Myocyte (in vitro differentiated cells): ENCODE data around the gene KIAA1328. TPM values are rescaled to one million over a fixed set of nuclear protein-coding genes. Genes with fewer than 3 reads are reported as not detected.
"Not testable (repeated sequence)": the region's sequence is repeated elsewhere in the genome, so short reads cannot be mapped to it uniquely, and the experiment has no call there.

Source experiments
- DNase-seq: peaks from one replicate; pipeline ENCODE4 v3.0.0-alpha.2; 2012; ENCODE audit warnings: low read depth
- total RNA-seq: library from RNA; depleted of rRNA; stranded (reverse); fragments of >200 nt; gene quantifications from 2 replicates; pipeline ENCODE4 v1.2.3, GENCODE V29; 2014

KIAA1328 gene
- total RNA-seq, 1 donor from 2014 or later = 4.5 TPM

DNA sequence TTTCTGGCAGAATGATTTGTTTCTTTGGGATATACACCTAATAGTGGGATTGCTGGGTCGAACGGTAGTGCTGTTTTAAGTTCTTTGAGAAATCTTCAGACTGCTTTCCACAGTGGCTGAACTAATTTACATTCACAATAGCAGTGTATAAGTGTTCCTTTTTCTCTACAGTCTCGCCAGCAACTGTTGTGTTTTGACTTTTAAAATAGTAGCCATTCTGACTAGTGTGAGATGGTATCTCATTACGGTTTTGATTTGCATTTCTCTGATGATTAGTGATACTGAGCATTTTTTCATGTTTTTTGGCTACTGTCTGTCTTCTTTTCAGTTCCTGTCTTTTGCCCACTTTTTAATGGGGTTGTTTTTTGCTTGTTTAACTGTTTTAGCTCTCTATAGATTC is 306.2 kb downstream of the KIAA1328 start:
- DNase-seq = no peak

DNA sequence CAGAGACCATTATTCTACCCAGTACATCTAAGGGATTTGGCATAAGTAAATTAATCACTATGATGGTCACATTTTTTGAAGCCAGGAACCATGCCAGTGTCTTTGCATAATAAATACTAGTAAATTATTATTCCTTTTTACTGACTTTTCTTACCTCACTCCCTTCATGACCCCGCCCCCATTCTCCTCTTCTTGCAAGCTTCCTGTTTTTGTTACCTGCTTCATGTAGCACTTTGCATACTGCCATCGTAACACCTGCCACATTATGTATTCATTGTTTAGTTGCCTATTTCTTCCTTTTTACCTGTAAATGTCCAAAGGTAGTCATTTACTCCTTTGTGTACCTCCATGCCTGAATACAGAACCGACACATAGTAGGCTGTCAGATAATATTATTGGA is 309.5 kb downstream of the KIAA1328 start:
- DNase-seq = no peak

DNA sequence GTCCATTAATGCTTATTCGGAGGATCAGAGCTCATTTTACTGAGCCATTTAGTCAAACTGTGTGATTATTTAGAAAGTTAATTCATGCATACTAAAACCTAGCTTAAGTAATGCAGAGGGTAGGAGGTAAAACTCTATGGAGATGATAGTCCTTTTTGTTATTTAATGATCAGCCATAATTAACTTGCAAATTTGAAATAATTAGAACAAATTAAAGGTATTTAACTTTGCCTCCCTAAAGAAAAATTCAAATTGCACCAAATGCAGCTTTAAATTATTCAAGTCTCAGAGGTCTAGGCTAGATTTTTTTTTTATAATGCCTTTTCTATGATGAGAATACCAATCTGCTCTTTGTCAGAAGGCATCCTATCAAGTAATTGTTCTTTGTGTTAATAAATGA is 310.9 kb downstream of the KIAA1328 start:
- no peak for DNase-seq

DNA sequence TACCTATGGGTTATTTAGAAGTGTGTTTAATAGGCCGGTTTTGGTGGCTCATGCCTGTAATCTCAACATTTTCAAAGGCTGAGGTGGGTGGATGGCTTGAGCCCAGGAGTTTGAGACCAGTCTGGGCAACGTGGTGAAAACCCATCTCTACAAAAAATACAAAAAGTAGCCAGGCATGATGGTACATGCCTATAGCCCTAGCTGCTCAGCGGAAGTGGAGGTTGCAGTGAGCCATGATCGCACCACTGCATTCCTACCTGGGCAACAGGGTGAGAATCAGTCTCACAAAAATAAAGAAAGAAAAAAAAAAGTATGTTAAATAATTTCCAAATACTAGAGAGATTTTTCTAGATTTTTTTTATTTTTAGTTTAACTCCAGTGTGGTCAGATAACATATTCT is 316.0 kb downstream of the KIAA1328 start:
- DNase-seq = no peak

DNA sequence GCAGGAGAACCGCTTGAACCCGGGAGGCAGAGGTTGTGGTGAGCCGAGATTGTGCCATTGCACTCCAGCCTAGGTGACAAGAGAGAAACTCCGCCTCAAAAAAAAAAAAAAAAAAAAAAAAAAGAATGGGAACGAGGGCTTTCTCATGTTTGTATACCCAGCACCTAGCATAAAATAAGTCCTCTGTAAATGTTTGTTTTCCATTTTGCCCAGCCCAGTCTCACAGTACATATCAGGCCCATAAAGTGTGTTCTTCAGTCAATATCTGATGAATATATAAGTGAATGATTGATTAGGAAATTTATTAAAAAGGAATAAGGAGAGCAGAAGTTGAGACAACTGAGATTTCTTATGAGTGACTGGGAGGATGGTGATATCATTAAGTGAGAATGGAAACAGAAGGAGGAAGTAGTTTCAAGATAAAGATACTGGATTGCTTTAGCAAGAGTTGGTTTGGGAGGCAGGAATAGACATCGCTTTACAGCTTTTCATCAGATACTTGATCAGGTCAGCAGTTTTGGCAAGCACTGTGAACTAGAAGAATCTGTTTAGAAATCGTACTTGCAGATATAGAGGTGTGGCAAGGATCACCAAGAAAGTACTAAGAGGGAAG is 327.5 kb downstream of the KIAA1328 start:
- no peak for DNase-seq

DNA sequence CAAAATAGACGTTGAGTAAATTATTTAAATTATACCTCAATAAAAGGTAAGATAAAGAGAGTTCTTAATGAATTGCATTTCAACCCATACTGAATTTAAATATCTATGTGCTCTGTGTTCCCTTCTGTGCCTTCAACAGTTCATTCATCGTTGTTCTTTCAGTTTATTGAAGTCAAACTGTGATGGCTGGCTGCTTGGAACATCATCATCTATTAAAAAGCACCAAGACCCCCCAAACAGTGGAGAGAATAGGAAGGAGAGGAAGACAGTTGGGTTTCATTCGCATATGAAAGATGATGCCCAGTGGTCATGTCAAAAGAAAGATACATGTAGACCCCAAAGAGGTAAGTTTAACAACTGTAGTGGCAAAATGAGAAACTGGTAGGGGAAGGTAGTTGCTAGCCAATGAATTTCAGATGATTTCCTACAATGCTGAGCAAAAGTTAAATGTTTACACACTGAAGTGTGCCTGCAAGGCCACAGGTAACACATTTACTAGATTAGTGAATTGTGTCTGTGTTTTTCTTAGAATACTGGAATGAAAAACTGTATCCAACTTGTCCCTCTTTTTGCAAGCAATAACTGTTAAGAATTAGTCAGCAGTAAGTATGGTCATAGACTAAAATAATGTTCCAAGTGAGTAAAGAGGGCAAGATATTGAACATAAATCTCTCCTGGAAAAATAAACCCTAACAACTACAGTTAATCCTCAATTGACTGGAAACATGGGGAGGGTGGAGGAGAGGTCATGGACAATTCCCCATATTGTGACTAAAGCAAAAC is 331.3 kb downstream of the KIAA1328 start:
- DNase-seq = no peak

DNA sequence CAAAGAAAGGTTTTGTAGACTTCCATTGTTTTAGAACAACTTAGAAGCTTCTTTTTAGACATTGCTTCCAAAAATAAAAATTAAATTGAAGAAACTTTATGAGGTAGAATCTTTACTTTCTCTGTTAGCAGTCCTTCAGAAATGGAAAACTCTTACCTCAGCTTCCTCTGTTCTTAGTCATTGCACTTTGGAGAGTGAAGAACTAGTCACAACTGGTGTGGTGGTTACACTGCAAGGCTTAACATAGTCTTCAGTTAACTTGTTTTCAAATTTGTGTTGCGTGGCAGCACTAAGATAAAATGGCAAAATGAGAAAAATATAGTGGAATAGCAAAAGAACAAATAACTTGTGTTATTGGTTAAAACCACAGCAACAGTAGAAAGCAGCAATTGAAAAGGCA is 332.6 kb downstream of the KIAA1328 start:
- DNase-seq = no peak

DNA sequence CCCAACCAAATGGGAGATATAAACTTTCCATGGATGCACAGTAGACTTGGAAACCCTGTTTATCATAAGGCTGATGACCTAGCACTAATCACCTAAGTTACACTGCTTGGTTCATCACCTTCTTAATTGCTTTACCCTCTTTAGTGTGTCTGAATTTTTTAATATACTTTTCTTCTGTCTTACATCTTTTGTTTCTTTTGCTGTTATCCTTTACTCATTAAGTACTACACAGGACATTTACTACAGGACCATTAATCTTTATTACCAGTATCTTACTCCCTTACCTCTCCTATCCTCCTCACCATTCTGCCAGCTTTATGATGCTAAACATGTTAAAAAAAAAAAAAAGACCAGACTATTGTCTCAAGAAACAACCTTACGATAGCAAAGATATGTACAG is 333.6 kb downstream of the KIAA1328 start:
- no peak for DNase-seq

DNA sequence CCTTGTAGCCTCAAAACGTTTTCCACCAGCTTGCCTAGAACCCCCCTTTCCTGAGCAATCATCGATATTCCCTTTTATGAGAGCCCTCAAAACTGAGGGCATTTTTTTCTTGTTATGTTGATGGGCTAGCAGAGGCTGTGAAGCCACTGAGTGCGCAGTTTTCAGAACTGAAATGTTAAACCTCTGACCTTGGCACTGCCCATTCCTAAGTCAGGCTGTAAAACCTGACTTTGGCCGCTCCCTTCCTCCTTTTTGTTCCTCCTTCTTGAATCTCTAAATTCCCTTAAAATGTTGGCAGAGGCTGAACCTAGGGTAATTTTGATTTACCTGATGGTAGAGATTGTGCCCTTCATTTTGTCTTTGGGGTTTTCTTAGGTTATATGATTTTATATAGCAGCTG is 334.2 kb downstream of the KIAA1328 start:
- no peak for DNase-seq

DNA sequence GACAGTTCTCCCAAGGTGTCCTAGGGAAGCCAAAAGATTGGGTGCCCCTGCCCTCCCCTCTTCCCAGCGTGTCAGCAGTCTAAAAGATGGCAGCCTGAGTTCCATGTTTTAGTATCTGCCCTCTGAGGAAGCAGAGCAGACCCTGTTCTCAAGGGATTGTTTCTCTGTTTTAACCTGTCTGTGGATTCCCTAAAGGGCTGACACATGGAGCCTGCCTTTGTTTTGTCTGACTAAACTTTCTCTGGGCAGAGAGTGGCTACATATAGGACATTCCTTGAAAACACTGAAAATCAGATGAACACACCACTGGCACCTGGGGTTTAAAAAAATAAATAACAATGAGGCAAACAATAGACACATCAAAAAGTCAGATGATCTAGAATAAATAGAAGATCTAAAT is 337.6 kb downstream of the KIAA1328 start:
- no peak for DNase-seq

DNA sequence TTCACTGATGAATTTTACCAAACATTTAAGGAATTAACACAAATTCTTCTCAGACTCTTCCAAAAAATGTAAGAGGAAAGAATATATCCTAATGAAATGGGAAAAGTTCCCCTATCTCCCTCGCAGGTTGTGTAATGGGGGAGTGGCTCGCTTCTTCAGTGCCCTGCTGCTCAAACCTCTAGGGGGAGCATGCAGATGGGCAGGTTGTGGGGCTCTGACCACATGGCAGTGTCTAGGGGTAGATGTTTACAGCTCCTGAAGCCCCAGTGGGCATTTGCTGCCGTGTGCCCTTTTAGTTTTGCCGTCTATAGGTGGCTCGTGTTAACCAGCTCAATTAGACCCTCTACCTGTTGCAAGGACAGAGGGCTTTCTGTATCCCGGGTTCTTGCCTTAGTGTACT is 338.0 kb downstream of the KIAA1328 start:
- not testable (repeated sequence) for DNase-seq

DNA sequence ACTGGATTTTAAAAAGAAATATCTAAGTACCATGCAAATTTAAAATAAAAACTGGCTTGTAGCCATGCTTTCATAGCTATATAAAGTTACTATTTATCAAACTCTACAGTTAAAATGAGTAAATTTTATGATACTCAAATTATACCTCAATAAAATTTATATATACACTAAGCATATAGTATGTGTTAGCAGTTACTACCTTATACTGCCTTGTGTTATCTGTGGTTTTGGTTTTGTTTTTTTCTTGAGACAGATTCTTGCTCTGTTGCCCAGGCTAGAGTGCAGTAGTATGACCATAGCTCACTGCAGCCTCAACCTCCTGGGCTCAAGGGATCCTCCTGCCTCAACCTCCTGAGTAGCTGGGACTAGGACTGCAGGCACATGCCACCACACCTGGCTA is 342.1 kb downstream of the KIAA1328 start:
- DNase-seq = no peak

DNA sequence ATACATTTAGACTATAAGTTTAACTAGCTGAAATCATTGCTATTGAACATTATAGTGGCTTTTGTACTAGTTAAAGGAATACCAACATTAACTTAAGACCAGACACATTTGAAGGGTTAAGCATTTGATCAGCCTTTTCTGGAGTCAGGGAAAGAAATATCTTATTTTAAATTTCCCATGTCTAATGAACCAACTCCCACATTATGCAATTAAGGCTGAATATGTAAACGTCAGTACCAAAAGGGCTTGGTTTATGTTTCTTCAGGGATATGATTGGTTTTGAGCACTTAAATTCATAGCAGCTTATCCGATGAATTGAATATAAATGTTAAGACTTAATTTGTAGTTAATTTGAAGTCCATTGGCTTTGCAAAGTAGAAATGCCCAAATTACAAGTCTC is 344.5 kb downstream of the KIAA1328 start:
- no peak for DNase-seq

DNA sequence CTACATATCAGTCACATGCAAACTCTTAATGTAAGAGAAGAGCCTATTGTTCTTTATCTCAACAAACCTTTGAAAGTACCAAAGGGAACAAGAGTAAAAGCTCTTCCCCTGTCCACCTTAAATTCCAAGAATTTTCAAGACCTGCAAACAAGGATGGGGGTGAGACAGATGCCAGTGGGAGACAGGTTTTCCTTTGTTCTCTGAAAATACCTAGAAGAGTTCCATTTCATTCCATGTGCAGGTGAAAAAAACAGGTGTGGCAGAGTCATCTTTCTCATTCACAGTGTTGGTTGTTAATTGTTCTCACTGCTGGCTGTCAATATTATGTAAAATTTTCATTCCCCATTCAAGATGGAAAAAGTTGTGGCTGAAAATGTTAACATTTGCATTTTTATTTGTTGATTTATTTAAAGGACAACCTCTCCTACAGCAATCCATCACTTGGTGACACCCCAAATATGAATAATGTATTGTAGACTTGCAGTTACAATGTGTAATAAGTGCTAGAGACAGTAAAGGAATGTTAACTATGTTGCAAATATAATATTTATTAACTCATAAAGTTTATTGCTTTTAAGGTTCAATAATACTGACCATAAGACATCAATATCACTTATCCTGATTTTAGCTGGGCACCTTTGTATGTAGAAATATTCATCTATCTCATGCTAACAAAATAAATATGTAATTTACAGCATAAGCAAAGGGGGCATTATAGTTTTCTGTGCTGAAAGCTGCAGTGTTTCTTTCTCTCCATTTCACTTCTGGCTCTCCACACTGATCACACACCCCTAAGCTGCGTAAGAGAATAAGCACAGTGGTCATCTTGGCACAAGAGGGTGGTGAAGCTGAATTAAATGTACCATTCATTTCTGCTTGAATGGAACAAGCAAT is 347.0 kb downstream of the KIAA1328 start:
- DNase-seq = no peak

DNA sequence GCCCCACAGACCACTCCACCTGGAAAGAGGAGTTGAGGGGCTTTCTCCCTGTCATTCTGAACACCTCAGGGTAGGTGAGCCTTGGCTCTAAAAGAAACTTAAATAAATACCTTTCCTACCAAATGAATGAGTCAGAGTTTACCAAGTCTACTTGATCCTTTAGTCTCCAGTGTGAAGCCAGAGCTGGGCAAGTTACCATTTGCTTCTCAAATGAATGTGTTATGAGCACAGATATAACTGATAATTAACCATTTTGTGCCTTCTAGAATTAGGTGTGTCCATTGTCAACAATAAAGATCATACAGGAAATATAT is 347.7 kb downstream of the KIAA1328 start:
- DNase-seq = no peak

DNA sequence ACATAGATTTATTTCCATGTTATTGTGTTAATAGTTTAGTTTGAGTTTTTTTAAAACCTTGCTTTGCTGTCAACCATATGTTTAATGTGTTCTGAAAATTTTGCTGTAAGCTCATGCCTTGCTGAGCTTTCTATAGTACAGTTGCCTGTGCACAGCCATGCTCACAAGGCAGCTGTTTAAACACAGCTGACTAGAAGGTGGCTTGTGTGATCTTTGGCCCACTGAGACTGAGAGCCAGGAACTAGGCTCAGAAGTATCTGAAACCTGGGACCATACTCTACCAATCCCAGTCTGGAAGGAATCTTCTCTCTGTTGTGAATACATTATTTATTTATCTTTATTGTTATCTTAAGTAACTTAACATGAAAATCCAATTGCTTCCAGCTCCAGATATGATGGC is 350.5 kb downstream of the KIAA1328 start:
- DNase-seq = peak; percentile 17

DNA sequence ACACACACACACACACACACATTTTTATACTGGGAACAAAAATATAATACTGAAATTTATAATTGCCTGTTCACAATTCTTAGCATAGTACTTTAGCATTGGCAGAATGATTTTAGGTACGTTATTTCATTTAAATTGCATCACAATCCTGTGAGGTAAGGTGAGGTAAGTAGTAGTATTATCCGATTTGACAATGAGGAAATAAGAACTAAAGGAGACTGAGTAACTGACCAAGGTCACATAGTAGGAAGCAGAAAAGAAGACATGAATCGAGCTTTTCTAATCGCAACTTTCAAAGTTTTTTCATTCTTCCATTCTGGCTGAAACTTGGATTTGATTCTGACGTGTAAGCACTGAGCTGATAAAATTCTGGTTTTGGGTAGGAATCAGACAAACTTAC is 351.2 kb downstream of the KIAA1328 start:
- DNase-seq = no peak

DNA sequence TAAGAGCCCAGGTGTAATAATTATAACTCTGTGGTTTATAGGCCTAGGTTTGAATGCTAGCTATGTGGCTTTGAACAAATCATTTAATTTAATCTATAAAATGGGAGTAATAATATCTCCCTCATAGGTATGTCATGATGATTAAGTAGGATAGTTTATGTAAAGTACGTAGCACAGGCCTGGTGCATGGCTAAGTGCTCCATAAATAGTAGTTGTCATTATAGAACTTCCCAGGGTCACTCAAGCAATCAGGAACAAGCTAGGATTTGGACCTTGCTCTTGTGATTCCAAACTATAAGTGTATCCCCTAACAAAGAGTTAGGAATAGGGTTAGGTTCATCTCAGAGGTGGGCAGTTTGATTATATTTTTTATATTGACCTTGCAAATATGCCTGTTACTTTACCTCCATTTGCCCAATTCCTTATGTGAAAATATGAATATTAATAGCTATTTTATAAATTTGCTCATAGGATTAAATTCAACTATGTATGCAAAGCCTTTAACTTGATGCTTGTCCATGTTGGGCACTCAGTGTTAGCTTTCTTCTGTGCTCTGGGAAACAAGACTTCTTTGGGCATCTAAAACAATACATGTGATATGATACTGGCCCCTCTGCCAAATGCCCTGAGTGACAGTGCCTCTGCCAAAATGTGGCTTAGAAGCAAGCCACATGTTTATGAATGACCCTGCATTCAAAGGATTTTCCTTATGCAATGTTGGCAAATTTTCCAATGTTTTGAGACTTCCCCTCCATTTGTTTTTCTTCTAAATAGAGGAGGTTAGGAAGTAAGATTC is 353.6 kb downstream of the KIAA1328 start:
- DNase-seq = peak; percentile 12

DNA sequence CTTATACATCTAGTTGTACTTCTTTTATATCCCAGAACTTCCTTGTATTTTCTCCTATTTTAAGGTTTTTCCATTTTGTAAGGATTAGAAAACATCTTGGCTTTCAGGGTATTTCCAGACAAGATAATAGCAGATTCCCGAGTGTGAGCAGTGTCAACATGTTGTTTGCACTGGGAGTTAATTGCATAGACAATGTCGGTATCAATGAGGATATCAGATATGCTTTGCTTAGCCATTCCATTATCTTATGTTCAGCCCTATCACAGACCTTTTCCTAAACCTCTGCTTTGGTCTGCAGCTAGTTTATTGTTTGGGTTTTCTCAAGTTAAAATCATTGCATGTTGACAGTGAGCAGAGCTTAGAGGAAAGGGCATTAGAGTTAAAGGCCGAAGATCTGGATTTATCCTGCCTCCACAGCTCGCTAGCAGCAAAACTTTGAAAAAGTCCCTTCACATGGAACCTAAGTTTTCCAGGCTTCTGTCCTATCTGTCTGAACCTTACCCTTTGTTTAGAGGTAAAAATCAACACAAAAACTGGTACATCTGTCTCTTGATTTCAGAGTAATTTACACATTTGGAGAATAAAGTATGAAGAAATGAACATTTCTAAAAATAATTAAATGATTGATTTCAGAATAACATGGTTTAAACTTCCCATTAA is 355.4 kb downstream of the KIAA1328 start:
- no peak for DNase-seq

DNA sequence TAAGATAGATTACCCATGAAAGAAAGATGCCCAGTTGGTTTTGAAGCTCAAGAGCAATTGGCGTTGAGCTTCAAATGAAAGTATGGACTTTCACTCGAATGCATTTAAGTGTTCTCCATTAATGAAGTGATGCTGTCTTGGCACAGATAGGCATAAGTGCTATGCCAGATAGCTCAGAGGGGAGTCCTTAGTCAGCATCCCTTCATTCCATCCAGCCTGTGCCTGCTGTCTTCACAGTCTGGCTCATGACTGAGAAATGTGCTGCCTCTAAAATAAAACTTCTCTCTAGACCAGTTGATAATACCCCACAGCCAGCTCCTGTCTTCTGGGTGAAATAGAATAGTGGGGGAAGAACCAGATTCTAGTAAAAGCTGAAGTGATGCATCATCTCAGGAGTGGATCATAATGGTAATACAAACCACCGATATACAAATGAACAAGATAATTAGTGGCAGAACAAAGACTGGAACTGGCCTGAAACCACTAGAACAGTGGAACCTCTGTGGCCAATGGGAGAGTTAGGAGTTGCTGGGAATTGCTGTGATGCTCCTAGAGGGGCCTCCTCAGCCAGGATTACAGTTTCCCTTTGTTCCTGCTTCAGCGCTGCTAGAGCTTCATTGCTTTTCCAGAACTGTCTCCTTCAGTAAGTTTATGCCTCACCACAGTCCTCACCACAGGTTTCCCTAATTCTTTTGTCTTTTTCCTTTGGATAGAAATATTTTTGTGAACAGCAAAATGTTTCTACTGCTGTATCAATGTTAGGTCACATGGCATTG is 359.3 kb downstream of the KIAA1328 start:
- peak; percentile 9 for DNase-seq
